Smooth muscle cell (in vitro differentiated cells): ENCODE data around the gene IFT57. TPM values are rescaled to one million over a fixed set of nuclear protein-coding genes. Genes with fewer than 3 reads are reported as not detected.

Experiments used
- DNase-seq: peaks from one replicate; lab custom pipeline; 2025; ENCODE audit not compliant: unreplicated experiment; lab: John Stamatoyannopoulos, UW
- H2AFZ ChIP-seq: fragments of 200-600 bp; sonication (generic); 2 replicates; pipeline ENCODE4 v1.6.0; 2016; ENCODE audit warnings: antibody characterized with exemption, low read depth, mild to moderate bottlenecking
- H3F3A ChIP-seq: fragments of 200-600 bp; sonication (generic); 2 replicates; pipeline ENCODE4 v1.6.0; 2017; ENCODE audit warnings: antibody characterized with exemption, low read depth
- H3K27ac ChIP-seq: fragments of 200-600 bp; sonication (generic); 2 replicates; pipeline ENCODE4 v1.5.1; 2016; ENCODE audit warnings: low read depth, mild to moderate bottlenecking
- H3K27me3 ChIP-seq: fragments of 200-600 bp; sonication (generic); 2 replicates; pipeline ENCODE4 v1.6.1; 2016; ENCODE audit warnings: low read depth, mild to moderate bottlenecking
- H3K36me3 ChIP-seq: fragments of 200-600 bp; sonication (generic); 2 replicates; pipeline ENCODE4 v1.5.1; 2016; ENCODE audit warnings: low read depth
- H3K4me1 ChIP-seq: fragments of 200-600 bp; sonication (generic); 2 replicates; pipeline ENCODE4 v1.5.1; 2016; ENCODE audit warnings: low read depth
- H3K4me2 ChIP-seq: fragments of 200-600 bp; sonication (generic); 2 replicates; pipeline ENCODE4 v1.6.0; 2016; ENCODE audit warnings: mild to moderate bottlenecking
- H3K4me3 ChIP-seq: fragments of 200-600 bp; sonication (generic); 2 replicates; pipeline ENCODE4 v1.5.1; 2016; ENCODE audit warnings: mild to moderate bottlenecking
- H3K79me2 ChIP-seq: fragments of 200-600 bp; sonication (generic); 2 replicates; pipeline ENCODE4 v1.6.0; 2016; ENCODE audit warnings: low read depth, mild to moderate bottlenecking
- H3K9ac ChIP-seq: fragments of 200-600 bp; sonication (generic); 2 replicates; pipeline ENCODE4 v1.6.0; 2016; ENCODE audit warnings: low read depth
- H3K9me3 ChIP-seq: fragments of 200-600 bp; sonication (generic); replicated peaks from 2 replicates; pipeline ENCODE4 v1.5.1; 2016; ENCODE audit warnings: low read depth
- H4K20me1 ChIP-seq: fragments of 200-600 bp; sonication (generic); 2 replicates; pipeline ENCODE4 v1.6.0; 2016; ENCODE audit warnings: low read depth
- WGBS: methylation state at CpG from one replicate; pipeline ENCODE4 v1.1.7; 2016; ENCODE audit warnings: low lambda C conversion rate; 5-methylcytosine and 5-hydroxymethylcytosine counted together
- polyA plus RNA-seq: library from polyadenylated mRNA; unstranded; fragments of >200 nt; fragmentation: Nextera tagmentation; extraction: Ambion mirVana; gene quantifications from 2 replicates; pipeline ENCODE4 v1.2.1, GENCODE V29; 2016
- total RNA-seq: library from RNA; depleted of rRNA; stranded (reverse); fragments of >200 nt; gene quantifications from 2 replicates; pipeline ENCODE4 v1.2.3, GENCODE V29; 2014
- TF ChIP-seq, protein P1 (sequence below): fragments of 200-600 bp; sonication (generic); IDR thresholded peaks from 2 replicates; pipeline ENCODE4 v1.5.1; 2017; ENCODE audit warnings: borderline replicate concordance, mild to moderate bottlenecking, antibody characterized with exemption; ENCODE audit not compliant: insufficient read depth, poor library complexity, severe bottlenecking

The IFT57 gene
- total and polyA plus RNA-seq, 2 experiments from 2014 or later = 24.5 to 42.0 TPM

- Histone ChIP-seq H2AFZ (peak overlapping the region; percentile 90), H3K9me3 (no peaks in the 10 kb centered on the region), H3K27ac (peak overlapping the region; percentile 92), H4K20me1 (no peaks in the 10 kb centered on the region), H3K36me3 (no peaks in the 10 kb centered on the region), H3K4me1 (peaks cover 39% of the 10 kb centered on the region), H3K79me2 (peaks cover 17% of the 10 kb centered on the region), H3K27me3 (no peaks in the 10 kb centered on the region), H3K4me2 (peak overlapping the region; percentile 87), H3K4me3 (peak overlapping the region; percentile 62), H3F3A (no peaks in the 10 kb centered on the region), H3K9ac (peak overlapping the region; percentile 97)
- WGBS = 36% methylated on average over 6 of the region's 6 CpGs
- DNase-seq = no peak
- TF ChIP-seq, protein P1, sequence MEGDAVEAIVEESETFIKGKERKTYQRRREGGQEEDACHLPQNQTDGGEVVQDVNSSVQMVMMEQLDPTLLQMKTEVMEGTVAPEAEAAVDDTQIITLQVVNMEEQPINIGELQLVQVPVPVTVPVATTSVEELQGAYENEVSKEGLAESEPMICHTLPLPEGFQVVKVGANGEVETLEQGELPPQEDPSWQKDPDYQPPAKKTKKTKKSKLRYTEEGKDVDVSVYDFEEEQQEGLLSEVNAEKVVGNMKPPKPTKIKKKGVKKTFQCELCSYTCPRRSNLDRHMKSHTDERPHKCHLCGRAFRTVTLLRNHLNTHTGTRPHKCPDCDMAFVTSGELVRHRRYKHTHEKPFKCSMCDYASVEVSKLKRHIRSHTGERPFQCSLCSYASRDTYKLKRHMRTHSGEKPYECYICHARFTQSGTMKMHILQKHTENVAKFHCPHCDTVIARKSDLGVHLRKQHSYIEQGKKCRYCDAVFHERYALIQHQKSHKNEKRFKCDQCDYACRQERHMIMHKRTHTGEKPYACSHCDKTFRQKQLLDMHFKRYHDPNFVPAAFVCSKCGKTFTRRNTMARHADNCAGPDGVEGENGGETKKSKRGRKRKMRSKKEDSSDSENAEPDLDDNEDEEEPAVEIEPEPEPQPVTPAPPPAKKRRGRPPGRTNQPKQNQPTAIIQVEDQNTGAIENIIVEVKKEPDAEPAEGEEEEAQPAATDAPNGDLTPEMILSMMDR = no peak
Measured at GRCh38 chr3:108221393-108221792, 831 bp downstream of the IFT57 start.

DNA sequence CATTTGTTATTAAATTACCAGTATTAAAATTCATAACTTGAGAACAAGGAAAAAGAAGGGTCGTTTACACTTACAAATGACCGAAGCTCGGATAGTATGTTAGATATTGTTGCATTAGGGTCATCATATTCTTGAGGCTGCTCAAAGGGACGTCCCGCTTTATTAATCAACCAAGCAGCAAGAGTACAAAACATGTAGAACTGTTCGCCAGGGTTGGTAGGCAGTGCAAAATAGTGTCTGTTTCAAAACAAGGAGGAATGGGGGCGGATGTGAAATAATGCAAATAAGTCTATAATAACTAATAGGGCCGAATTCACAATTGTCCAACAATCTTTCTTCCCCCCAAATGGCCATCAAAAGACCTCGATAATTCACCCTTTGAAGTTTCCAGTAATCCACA, 2.9 kb downstream of the IFT57 start:
- Histone ChIP-seq H3K27ac (no peak overlapping the region), H3K4me3 (no peak overlapping the region), H3K4me1 (peaks cover 25% of the 10 kb centered on the region), H2AFZ (no peak overlapping the region), H4K20me1 (no peaks in the 10 kb centered on the region), H3K4me2 (no peak overlapping the region), H3K9me3 (no peaks in the 10 kb centered on the region), H3K9ac (no peak overlapping the region), H3K36me3 (no peaks in the 10 kb centered on the region), H3K27me3 (no peaks in the 10 kb centered on the region), H3F3A (no peaks in the 10 kb centered on the region), H3K79me2 (peaks cover 17% of the 10 kb centered on the region)
- TF ChIP-seq, protein P1 = no peak
- 93% methylated on average over 9 of the region's 9 CpGs for WGBS
- no peak for DNase-seq

DNA sequence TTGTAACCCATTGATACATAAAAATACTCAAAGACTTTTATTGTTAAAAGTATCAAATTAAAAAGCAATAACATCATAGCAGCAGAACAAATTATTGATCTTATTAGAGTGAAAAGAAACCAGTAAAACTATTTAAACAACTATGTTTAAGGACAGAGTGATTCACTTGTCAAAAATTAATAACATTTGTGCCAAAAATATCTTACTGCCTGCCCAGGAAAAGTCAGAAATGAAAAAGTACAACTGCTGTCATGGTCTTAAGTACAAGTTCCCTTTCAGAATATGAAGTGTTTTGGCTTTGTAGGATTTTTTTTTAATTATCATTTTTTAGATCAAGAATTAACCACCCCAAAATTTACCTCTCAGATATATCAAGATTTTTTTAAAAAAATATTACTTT, 3.4 kb downstream of the IFT57 start:
- no peak overlapping the region for H3K9ac ChIP-seq
- H3K4me1 ChIP-seq = peaks cover 21% of the 10 kb centered on the region
- no peak overlapping the region for H2AFZ ChIP-seq
- no peak overlapping the region for H3K4me3 ChIP-seq
- TF ChIP-seq, protein P1 = no peak
- no peak for DNase-seq
- H3K27ac ChIP-seq = no peak overlapping the region
- H3K9me3 ChIP-seq = no peaks in the 10 kb centered on the region
- H4K20me1 ChIP-seq = no peaks in the 10 kb centered on the region
- no peaks in the 10 kb centered on the region for H3K27me3 ChIP-seq
- H3F3A ChIP-seq = no peaks in the 10 kb centered on the region
- no peaks in the 10 kb centered on the region for H3K36me3 ChIP-seq
- no peak overlapping the region for H3K4me2 ChIP-seq
- peaks cover 17% of the 10 kb centered on the region for H3K79me2 ChIP-seq

DNA sequence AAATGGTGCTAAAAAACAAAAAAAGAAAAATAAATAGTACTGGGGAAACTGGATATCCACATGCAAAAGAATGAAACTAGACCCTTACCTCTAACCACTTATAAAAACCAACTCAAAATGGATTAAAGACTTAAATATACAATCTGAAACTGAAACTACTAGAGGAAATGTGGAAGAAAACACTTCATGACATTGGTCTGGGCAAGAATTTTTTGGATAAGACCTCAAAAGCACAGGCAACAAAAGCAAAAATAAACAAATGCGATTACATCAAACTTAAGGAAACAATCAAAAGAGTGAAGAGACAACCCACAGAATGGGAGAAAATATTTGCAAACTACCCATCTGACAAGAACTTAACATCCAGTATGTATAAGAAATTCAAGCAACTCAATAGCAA, 6.4 kb downstream of the IFT57 start:
- 89% methylated on average over 1 of the region's 1 CpG for WGBS
- no peak overlapping the region for H3K4me3 ChIP-seq

More for the DNA sequence above, 6.4 kb downstream of the IFT57 start:
- Histone ChIP-seq H3K4me1 (peaks cover 2% of the 10 kb centered on the region), H3K27ac (no peak overlapping the region), H3K36me3 (peaks cover 5% of the 10 kb centered on the region), H3K9ac (no peak overlapping the region), H3K79me2 (peaks cover 8% of the 10 kb centered on the region), H3K9me3 (no peaks in the 10 kb centered on the region), H4K20me1 (no peaks in the 10 kb centered on the region), H3K4me2 (no peak overlapping the region), H3K27me3 (no peaks in the 10 kb centered on the region), H3F3A (no peaks in the 10 kb centered on the region), H2AFZ (no peak overlapping the region)
- DNase-seq = no peak
- TF ChIP-seq, protein P1 = no peak
